Inflammatory macrophage (primary cell): ENCODE results near the gene MZF1.
"Not testable (repeated sequence)": the region's sequence is repeated elsewhere in the genome, so short reads cannot be mapped to it uniquely, and the experiment has no call there.

Source experiments
- DNase-seq, 2 donors: peaks; one replicate each; pipeline ENCODE4 v3.0.0-alpha.2; 2020 to 2022
- total RNA-seq, 18 experiments: gene quantifications; one replicate each; lab custom pipeline; 2026; ENCODE audit warnings: mixed read lengths in 6 of 18, inconsistent platforms in 2 of 18; lab: John Stamatoyannopoulos, UW

Gene MZF1
- total RNA-seq = 2.9 to 21.0 (median 9.4) reads per million in 18 experiments

GRCh38 chr19:58572818-58573657 is at the start of gene MZF1:
MZF1 (minus strand) TSS chr19:58573335; CDS start chr19:58571389, 1,946 bp downstream.
- DNase-seq = peak; percentile 100

GRCh38 chr19:58607213-58607612 is 34.1 kb upstream of the MZF1 start:
- not testable (repeated sequence) for DNase-seq

- not testable (repeated sequence) for DNase-seq
Measured at GRCh38 chr19:58606251-58606896, 33.2 kb upstream of the MZF1 start.

GRCh38 chr19:58586133-58586765 is 13.1 kb upstream of the MZF1 start:
- no peak for DNase-seq

- DNase-seq = no peak
Measured at GRCh38 chr19:58585442-58586132, 12.5 kb upstream of the MZF1 start.

GRCh38 chr19:58584498-58585441 is 11.6 kb upstream of the MZF1 start:
- no peak for DNase-seq

GRCh38 chr19:58582985-58583384 is 9.8 kb upstream of the MZF1 start:
- DNase-seq = no peak

- DNase-seq = peak; percentile 93
Measured at GRCh38 chr19:58581227-58582141, 8.3 kb upstream of the MZF1 start.

- no peak for DNase-seq
Measured at GRCh38 chr19:58579473-58580142, 6.5 kb upstream of the MZF1 start.

- no peak for DNase-seq
Measured at GRCh38 chr19:58578012-58578925, 5.1 kb upstream of the MZF1 start.

GRCh38 chr19:58577581-58577980 is 4.4 kb upstream of the MZF1 start:
- DNase-seq = not testable (repeated sequence)

- peak; percentile 91 to 94 for DNase-seq
Measured at GRCh38 chr19:58575183-58576041, 2.3 kb upstream of the MZF1 start.

GRCh38 chr19:58573658-58574164 is 576 bp upstream of the MZF1 start:
- DNase-seq = no peak

GRCh38 chr19:58572026-58572817 is 913 bp downstream of the MZF1 start:
- peak; percentile 70 to 71 for DNase-seq

GRCh38 chr19:58571575-58571947 is 1.6 kb downstream of the MZF1 start:
- no peak for DNase-seq

- no peak for DNase-seq
Measured at GRCh38 chr19:58570770-58571574, 2.2 kb downstream of the MZF1 start.
